BLaER1 (cell line): ENCODE measurements around the gene ACSF3.
A peak's percentile ranks its signal among the peaks of the same experiment; 100 is the strongest.

Experiments used
- H3K27ac ChIP-seq: shearing (Covaris generic); formaldehyde crosslinking; 2 replicates; pipeline ENCODE4 v1.8.1; 2022
- H3K27me3 ChIP-seq: shearing (Covaris generic); formaldehyde crosslinking; 2 replicates; pipeline ENCODE4 v1.8.1; 2022
- H3K36me3 ChIP-seq: shearing (Covaris generic); formaldehyde crosslinking; 2 replicates; pipeline ENCODE4 v1.8.1; 2022
- H3K4me1 ChIP-seq: shearing (Covaris generic); formaldehyde crosslinking; 2 replicates; pipeline ENCODE4 v1.8.1; 2022
- H3K4me2 ChIP-seq: shearing (Covaris generic); formaldehyde crosslinking; 2 replicates; pipeline ENCODE4 v1.8.1; 2022
- H3K4me3 ChIP-seq: shearing (Covaris generic); formaldehyde crosslinking; 2 replicates; pipeline ENCODE4 v1.8.1; 2022
- H3K9ac ChIP-seq: shearing (Covaris generic); formaldehyde crosslinking; 2 replicates; pipeline ENCODE4 v1.8.1; 2022
- H3K9me3 ChIP-seq: shearing (Covaris generic); formaldehyde crosslinking; 2 replicates; pipeline ENCODE4 v1.8.1; 2022
- H4K20me1 ChIP-seq: shearing (Covaris generic); formaldehyde crosslinking; 2 replicates; pipeline ENCODE4 v1.8.1; 2022
- Cebpa-rat ChIP-seq: shearing (Covaris generic); IDR thresholded peaks from 2 replicates; pipeline ENCODE4 v1.8.1; 2022

Gene ACSF3

DNA sequence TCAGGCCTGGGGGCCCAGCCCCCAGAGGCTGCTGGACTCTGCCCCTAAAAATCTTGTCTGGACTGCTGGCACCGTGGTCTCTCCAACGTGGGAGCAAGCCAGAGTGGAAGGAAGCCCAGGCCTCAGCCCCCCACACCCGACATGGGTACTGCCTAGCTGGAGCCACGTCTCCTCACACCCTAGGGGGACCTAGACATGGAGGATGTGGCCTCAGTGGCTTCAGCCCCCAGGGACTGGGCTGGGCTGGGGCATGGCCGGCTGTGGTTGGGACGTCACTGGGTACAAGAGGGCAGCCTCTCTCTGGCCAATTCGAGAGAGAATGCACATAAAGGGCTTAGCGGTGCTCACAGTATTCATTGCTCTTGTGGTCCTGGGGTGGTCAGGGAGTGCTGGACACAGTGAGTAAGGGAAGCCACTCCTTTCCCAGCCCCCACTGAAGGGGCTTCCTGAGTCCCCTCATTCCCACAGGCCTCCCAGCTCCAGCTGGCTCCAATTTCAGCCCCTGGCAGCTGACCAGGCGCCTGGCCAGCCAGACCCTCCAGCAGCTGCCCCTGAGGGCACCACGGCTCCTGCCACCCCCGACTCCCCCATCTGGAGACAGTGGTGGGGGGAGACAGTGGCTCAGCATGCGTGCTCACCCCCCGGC lies 79.0 kb downstream of the ACSF3 start:
- TF ChIP-seq Cebpa-rat, result no peak
- H3K9ac ChIP-seq, result peak overlapping the region; percentile 38; the same call in 1 of the 2 replicates

DNA sequence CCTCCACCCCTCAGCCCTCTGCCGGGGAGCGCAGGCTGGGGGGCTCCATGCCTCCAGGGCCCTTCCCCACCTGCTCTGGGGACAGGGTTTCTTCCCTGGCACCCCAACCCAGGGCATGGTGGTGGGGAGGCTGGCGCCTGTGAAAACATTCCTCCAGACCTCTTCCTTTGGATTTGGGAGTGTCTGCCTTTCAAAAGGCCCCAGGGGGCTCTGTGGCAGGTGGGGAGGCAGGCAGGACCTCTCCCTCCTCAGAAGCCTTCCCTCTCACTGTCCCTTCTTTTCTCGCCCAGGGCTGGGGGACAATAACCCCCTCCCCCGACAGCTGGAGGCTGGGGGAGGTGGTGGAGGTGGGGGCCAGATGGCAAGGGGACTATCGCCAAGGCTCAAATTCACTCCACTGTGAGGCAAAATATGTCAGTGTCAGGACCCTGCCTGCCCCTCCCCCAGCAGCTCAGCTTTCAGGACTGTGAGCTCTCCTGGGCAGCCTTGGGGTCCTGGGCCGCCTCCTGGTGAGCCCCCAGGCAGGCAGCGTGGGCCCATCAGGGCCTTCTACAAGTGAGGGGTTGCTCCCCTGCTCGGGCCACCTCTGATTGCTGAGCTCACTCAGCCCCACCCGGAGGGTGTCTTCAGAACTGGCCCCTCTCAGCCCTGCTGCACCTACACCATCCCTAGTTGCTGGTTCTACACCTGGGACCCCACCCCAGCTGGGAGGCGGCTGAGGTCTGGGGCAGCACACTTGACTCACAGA lies 79.7 kb downstream of the ACSF3 start:
- H4K20me1 ChIP-seq, result peaks cover 8% of the 10 kb centered on the region; the same call in 1 of the 2 replicates
- no peaks in the 10 kb centered on the region for H3K27me3 ChIP-seq
- H3K4me2 ChIP-seq, result peak overlapping the region; percentile 93
- peak overlapping the region; percentile 38; the same call in 1 of the 2 replicates for H3K9ac ChIP-seq
- TF ChIP-seq Cebpa-rat, result no peak
- no peak overlapping the region for H3K4me3 ChIP-seq
- H3K27ac ChIP-seq, result peak overlapping the region; percentile 85
- no peaks in the 10 kb centered on the region for H3K36me3 ChIP-seq
- H3K9me3 ChIP-seq, result no peaks in the 10 kb centered on the region
- peaks cover 93% of the 10 kb centered on the region for H3K4me1 ChIP-seq

More for the DNA sequence above, 79.0 kb downstream of the ACSF3 start:
- H3K27ac ChIP-seq, result peak overlapping the region; percentile 85; the same call in 1 of the 2 replicates
- H4K20me1 ChIP-seq, result peaks cover 8% of the 10 kb centered on the region; the same call in 1 of the 2 replicates
- peaks cover 96% of the 10 kb centered on the region for H3K4me1 ChIP-seq
- peak overlapping the region; percentile 93 for H3K4me2 ChIP-seq
- H3K27me3 ChIP-seq, result no peaks in the 10 kb centered on the region
- H3K4me3 ChIP-seq, result no peak overlapping the region; the same call in 1 of the 2 replicates
- H3K9me3 ChIP-seq, result no peaks in the 10 kb centered on the region
- H3K36me3 ChIP-seq, result no peaks in the 10 kb centered on the region

DNA sequence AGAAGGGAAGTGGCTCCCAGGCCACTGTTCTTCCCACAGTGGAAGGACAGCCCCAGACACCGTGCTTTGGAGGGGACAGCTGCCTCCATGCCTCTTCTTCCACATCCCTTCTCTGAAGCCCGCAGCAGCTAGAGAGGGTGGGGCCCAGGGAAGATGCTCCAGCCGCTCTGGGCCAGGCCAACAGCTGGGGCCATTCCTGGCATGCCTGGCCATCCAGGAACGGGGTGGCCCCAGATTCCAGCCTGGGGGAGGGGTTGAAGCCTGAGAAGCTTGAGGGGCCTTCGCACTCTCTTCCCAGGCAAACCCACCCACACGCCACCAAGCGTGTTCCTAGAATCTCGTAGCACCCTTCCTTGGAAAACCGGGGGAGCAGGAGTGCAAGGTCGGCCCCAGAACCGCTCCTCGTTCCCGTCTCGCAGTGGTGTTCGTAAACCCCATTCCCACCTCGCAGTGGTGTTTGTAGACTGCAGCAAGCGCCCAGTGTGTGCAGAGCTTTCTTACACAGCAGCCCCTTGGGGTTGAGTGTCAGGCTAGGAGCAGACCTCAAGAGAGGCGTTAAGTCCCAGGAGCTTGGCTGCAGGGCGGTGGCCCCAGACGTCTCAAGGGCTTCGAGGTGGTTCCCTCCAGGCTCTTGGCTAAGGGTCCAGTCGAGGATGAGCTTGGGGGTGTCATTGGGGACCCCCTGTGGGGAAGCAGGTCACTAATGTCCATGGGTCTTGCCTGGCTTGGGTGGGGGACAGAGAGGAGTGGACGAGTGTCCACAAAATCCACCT lies 80.6 kb downstream of the ACSF3 start:
- Histone ChIP-seq H3K4me1 (peaks cover 90% of the 10 kb centered on the region), H3K27ac (peak overlapping the region; percentile 85), H3K9ac (peak overlapping the region; percentile 72), H3K4me3 (no peak overlapping the region), H4K20me1 (peaks cover 8% of the 10 kb centered on the region; the same call in 1 of the 2 replicates), H3K9me3 (no peaks in the 10 kb centered on the region), H3K27me3 (no peaks in the 10 kb centered on the region), H3K4me2 (peak overlapping the region; percentile 93), H3K36me3 (no peaks in the 10 kb centered on the region)
- no peak for TF ChIP-seq Cebpa-rat

DNA sequence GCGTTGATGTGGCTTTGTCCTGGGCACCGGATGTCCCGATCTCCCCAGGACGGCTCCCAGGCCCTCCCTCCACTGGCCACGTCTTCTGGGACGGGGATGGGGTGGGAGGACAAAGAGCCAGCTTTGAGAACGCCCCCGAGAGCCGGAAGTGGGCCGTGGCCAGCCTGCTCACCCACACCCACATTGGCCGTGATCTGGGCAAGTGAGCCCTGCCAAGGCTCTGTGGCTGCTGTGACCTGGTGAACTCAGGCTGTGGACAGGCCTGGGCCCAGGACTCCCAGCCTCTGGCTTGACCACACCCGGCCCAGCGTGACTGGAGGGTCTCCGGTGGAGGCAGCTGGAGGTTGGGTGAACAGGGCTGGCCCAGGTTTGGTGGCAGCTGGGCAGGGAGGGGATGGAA lies 81.2 kb downstream of the ACSF3 start:
- Histone ChIP-seq H3K4me3 (0 out of 2 replicates have a peak overlapping the region, but pooled peaks have one; percentile 31), H3K27ac (peak overlapping the region; percentile 85), H3K4me1 (peaks cover 90% of the 10 kb centered on the region), H3K36me3 (no peaks in the 10 kb centered on the region), H3K27me3 (no peaks in the 10 kb centered on the region), H3K9me3 (no peaks in the 10 kb centered on the region), H3K4me2 (peak overlapping the region; percentile 93), H4K20me1 (peaks cover 8% of the 10 kb centered on the region; the same call in 1 of the 2 replicates), H3K9ac (peak overlapping the region; percentile 72)
- no peak for TF ChIP-seq Cebpa-rat

DNA sequence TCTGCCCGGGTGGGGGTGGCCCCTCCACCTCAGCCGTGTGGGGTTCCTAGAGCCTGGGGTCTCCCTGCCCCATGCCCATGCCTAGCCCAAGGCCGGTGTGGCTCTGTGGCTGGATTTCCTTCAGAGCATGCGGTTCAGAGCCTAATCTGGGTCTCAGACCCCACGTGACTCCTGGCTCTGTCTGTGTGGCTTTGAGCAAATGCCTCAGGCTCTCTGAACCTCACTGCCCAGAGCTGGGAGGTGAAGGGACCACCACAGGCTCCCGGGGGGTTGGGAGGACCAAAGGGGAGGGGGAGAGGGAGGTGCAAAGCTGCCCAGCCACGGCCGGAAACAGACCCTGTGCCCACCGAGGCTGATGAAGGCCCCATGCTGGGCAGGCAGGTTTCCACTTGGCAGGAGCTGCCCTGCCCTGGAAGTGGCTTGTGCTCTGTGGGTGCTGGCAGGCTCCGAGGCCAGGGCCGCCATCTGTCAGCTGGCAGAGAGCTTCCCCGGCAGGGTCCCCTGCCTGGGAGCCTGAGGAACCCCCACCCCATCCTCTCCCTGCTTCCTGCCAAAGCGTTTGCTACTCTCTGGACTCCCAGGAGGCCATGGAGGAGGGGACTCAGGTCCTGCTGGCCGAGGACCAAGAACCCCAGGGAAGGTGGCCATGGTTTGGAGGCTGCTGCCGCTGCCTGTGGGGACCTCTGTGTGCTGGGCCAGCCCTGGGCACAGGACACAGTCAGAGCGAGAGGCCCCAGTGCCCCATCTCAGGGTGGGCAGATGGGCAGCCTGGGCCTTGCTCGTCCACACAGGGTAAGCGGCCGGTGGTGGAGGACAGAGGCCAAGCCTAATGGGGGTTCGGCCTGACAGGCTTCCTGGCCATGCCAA lies 81.9 kb downstream of the ACSF3 start:
- peaks cover 2% of the 10 kb centered on the region; the same call in 1 of the 2 replicates for H4K20me1 ChIP-seq
- H3K27ac ChIP-seq, result peak overlapping the region; percentile 85
- peak overlapping the region; percentile 93 for H3K4me2 ChIP-seq
- H3K4me3 ChIP-seq, result 0 out of 2 replicates have a peak overlapping the region, but pooled peaks have one; percentile 31
- peak overlapping the region; percentile 72 for H3K9ac ChIP-seq
- no peak for TF ChIP-seq Cebpa-rat
- H3K36me3 ChIP-seq, result no peaks in the 10 kb centered on the region
- peaks cover 90% of the 10 kb centered on the region for H3K4me1 ChIP-seq
- H3K9me3 ChIP-seq, result no peaks in the 10 kb centered on the region
- no peaks in the 10 kb centered on the region for H3K27me3 ChIP-seq

DNA sequence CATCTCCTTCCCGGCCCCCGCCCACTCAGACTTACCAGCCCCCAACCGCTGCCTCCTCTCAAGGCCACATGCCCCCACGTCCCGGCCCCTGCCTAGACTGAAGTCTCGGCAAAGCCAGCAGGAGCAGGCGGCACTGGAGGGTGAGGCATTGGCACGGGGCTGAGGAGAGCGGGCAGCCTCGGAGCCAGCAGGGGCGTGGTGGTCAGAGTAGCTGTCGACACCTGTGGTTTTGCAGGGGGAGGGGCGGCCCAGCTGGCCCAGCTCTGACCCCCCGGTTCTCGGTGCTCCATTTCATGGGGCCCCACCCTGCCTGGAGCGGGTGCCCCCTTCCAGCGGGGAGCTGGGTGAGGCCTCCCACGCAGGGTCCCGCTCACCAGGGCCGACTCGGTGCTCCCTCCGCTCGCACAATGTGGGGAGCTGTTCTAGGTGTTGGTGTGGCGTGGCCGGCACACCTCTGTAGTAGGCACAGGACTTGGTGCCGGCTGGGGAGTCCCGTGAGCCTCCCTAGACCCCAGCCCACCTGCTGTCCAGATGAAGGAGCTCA lies 82.6 kb downstream of the ACSF3 start:
- Histone ChIP-seq H3K4me1 (peaks cover 87% of the 10 kb centered on the region), H3K9ac (peak overlapping the region; percentile 72; the same call in 1 of the 2 replicates)

DNA sequence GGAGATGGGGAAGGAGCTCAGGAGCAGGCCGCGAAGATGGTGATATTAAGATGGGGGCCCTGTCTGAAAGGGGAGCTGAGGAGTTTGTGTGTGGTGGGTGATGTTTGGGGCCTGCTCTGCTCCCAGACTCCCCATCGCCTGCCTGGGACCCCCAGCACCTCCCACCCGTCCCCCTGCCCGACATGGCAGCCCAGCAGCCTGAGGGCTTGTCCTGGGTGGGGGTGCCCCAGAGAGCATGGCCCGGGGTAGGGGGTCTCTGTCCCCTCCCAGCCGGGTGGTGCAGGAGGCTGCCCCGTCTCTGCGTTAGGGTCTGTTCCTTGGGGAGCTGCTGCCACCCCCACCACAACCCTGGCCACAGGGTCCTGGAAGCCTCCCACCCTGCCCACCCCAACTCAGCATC lies 83.1 kb downstream of the ACSF3 start:
- Histone ChIP-seq H3K27me3 (no peaks in the 10 kb centered on the region), H3K36me3 (no peaks in the 10 kb centered on the region), H3K9me3 (no peaks in the 10 kb centered on the region), H3K27ac (peak overlapping the region; percentile 85), H3K4me2 (peak overlapping the region; percentile 93), H3K4me1 (peaks cover 88% of the 10 kb centered on the region), H3K9ac (no peak overlapping the region), H4K20me1 (no peaks in the 10 kb centered on the region), H3K4me3 (no peak overlapping the region)
- no peak for TF ChIP-seq Cebpa-rat

More for the DNA sequence above, 82.6 kb downstream of the ACSF3 start:
- TF ChIP-seq Cebpa-rat, result no peak
- Histone ChIP-seq H3K4me2 (peak overlapping the region; percentile 93), H3K4me3 (0 out of 2 replicates have a peak overlapping the region, but pooled peaks have one; percentile 22), H3K27me3 (no peaks in the 10 kb centered on the region), H4K20me1 (no peaks in the 10 kb centered on the region), H3K9me3 (no peaks in the 10 kb centered on the region), H3K27ac (peak overlapping the region; percentile 85), H3K36me3 (no peaks in the 10 kb centered on the region)

DNA sequence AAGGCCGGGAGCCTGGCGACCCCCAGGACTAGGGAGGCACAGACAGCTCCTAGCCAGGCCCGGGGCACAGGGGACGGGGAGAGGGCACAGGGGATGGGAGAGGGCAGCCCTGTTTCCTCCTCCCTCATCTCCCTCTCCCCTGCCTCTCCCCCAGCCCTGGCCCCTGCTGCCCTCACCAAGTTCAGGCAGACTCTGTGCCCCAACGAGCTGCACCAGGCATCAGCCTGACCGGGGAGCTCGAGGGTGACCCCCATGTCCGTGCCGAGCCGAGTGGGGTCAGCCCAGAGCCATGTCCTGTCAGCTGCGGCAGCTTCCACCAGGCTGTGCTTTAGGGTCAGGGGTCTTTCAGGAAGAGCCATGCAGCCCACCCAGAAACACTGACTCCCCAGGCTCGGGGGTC lies 83.8 kb downstream of the ACSF3 start:
- no peaks in the 10 kb centered on the region for H3K9me3 ChIP-seq
- peaks cover 83% of the 10 kb centered on the region for H3K4me1 ChIP-seq
- TF ChIP-seq Cebpa-rat, result no peak
- H3K4me2 ChIP-seq, result peak overlapping the region; percentile 93
- no peaks in the 10 kb centered on the region for H4K20me1 ChIP-seq
- no peak overlapping the region for H3K4me3 ChIP-seq
- no peaks in the 10 kb centered on the region for H3K36me3 ChIP-seq
- no peak overlapping the region for H3K9ac ChIP-seq
- no peaks in the 10 kb centered on the region for H3K27me3 ChIP-seq
- H3K27ac ChIP-seq, result peak overlapping the region; percentile 53
